ELR (cell line): ENCODE data around the gene BCL2.

Experiments
- DNase-seq: peaks from one replicate; pipeline ENCODE4 v3.0.0-alpha.2; 2015; ENCODE audit warnings: low read depth

BCL2 gene

DNA sequence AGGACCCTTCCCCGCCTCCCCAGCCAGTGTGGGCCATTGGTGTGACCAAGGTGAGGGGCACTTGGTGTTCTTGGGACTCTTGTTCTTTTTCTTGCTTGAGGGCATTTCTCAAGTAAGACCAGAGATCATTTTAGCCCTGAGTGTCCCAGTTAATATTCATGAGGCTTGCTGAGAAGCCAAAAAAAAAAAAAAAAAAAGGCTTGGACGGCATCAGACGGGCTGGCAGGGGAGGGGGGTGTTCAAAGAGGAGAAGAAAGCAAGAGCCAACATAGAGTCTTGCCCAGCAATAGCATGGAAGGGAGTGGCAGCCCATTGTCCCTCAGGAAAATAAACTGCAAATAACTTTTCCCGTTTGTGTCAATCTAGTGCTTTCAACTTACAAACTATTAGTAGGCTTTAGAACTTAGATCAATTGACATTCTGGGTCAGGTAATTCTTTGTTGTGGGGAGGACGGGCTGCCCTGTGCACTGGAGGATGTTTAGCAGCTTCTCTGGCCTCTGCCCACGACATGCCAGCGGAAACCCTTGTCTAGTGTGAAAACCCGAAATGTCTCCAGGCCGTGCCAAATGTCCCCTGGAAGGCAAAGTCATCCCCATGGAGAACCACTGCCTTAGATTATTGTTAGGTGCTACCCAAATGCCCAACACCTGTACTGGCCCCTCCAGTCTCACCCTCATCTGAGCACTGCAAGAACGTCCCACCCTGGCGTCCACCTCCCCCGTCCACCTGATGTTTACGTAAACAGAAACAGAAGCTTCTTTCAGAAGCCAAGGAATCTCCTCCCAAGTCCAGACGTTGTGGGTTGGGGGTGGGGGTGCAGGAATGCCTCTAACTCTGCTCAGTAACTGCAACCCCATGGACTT, 163.4 kb downstream of the BCL2 start:
- DNase-seq: no peak

DNA sequence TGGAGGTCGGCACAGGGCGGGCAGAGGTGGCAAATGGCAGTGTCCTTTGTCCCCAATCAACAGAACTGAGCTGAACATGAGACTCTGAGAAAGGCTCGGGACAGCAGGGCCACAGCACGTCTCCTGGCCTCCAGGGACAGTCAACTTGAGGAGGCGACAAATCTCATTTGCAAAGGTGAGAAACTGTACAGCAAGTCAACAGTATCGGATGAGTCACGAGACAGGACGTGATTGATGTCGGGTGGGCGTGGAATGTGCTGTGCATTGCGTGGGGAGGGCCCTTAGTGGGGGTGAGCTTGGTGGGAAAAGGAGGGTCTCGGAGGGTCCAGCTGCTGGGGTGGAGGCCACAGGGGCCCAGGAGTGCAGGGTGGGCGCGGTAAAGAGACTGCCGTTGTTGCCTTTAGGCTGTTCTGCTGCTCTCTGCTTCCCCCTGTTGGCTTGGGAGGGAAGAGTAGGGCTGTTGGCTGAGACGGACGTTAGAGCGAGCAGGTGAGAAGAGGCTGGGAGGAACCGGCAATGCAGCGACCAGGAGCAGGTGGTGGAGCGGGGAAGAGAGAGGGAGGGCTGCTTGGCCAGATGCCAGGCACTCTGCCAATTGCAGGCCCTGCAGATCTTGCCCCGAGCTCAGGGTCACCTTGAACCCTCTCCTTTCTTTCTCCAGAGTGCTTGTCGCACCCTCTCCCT, 164.3 kb downstream of the BCL2 start:
- DNase-seq: peak; percentile 8

GRCh38 chr18:63154350-63155152, 165.0 kb downstream of the BCL2 start:
- no peak for DNase-seq

DNA sequence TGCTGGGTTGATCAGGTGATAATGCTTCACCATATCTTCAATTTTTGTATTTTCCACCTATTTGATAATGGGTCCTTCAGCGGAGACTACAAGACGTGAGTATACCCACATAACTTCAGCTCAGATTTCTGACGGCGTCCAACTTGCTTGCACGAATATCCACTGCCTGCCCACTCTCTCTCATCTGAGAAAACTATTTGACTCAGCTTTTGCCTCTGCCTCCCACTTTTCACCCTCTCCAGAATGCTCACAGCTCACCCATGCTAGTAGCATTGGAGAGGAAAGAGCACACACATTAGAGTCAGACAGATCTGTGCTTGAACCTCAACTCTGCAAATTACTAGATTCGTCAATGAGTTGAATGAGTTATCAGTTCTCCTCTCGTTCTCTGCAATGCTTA, 166.8 kb downstream of the BCL2 start:
- no peak for DNase-seq

DNA sequence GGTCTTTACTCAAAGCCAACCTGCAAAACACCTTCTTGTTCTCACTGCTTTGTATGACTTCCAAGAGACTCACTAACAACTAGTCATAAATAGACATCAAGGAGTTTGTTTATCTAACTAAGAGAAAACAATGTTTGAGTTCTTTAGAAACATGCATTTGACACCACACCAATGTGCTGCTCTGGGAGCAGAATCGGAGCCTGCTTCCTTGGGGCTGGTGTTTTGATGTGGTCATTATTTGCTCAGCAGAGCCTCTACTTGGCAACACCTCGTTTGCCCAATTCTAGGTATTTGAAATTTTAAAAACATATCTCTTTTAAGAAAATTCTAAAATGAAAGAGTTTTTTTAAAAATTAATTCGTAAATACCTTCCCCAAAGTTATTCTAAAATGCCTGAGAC, 167.5 kb downstream of the BCL2 start:
- no peak for DNase-seq

- no peak for DNase-seq
These were observed 168.0 kb downstream of the BCL2 start for GRCh38 chr18:63151539-63151938.

GRCh38 chr18:63150942-63151421, 168.6 kb downstream of the BCL2 start:
- DNase-seq: no peak

DNA sequence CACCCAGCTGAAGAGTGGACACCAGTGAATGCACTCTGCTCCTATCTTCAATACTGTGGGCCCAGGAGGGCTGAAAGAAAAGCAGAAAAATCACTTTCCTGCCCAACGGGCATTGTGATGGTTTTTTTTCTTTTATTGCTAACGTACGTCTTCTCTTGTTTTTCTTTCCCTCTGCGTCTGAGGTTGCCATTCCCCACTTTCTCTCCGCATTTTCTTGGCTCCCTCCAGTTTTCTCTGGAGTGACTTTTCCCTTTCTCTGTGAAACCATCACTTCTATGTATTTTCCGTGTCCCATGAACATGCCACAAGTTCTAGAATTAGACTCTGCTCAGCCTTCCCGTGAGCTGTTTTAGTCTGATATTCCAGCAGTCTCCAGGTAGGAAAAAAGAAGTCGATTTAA, 169.2 kb downstream of the BCL2 start:
- DNase-seq: no peak

DNA sequence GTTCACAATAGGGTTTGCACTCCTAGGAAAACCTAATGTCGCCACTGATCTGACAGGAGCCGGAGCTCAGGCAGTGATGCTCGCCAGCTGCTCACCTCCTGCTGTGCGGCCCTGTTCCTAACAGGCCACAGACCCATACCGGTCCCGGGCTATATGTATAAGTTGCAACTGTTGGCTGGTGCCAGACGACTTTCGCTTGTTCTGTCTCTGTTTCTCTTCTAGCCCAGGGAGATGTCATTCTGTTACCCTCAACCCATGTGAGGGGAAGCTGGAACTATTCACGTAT, 170.3 kb downstream of the BCL2 start:
- no peak for DNase-seq

DNA sequence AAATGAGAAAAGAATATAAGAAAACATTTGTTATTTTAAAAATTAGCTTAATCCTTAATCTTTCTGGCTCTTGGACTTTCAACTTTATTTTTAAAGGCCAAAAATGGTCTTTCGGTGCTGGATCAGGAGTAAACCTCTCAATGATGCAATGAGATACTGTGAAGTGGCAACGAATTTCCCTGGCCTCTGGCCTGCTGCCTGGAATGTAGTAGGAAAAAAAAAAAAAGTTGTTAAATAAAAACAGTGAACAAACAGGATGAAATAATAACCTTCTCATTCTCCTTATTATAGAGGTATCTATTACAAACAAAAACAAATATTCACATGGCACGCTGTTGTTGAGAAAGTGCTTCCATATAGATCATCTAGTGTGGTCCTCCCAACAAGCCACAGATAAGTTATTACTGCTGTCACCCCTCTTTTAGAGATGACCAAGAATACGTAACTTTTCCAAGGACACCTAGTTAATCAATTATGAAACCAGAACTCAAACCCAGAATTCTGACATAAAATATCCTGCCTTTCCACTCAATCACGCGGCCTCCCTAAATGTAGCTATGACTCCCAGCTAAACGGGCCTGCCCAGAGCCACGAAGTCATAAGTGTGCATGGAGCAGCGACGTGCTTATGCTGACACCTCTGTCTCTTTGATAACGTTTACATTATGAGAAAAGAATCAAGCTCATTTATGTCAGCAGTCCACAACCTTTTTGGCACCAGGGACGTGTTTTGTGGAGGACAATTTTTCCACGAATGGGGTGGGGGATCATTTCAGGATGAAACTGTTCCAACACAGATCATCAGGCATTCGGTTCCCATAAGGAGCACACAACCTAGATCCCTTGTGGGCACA, 170.9 kb downstream of the BCL2 start:
- no peak for DNase-seq

DNA sequence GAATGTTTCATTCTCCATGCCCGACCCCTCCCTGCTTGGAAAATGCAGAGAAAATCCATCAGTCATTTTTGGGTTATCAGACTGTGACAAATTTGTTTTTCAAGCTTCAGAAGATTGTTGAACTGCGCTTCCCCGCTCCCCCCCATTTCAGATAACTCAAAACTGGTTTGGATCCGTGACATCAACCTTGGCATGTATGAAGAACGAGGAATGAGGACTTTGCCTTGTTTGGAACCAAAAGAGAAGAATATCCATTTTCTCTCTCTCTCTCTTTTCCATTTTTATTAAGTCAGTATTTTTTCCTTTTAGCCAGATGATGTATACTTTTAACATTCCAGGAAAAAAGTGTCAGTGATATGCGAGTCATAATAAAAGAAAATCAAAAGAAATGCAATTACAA, 171.6 kb downstream of the BCL2 start:
- DNase-seq: no peak

- no peak for DNase-seq
These were observed 172.7 kb downstream of the BCL2 start for GRCh38 chr18:63146828-63147409.

DNA sequence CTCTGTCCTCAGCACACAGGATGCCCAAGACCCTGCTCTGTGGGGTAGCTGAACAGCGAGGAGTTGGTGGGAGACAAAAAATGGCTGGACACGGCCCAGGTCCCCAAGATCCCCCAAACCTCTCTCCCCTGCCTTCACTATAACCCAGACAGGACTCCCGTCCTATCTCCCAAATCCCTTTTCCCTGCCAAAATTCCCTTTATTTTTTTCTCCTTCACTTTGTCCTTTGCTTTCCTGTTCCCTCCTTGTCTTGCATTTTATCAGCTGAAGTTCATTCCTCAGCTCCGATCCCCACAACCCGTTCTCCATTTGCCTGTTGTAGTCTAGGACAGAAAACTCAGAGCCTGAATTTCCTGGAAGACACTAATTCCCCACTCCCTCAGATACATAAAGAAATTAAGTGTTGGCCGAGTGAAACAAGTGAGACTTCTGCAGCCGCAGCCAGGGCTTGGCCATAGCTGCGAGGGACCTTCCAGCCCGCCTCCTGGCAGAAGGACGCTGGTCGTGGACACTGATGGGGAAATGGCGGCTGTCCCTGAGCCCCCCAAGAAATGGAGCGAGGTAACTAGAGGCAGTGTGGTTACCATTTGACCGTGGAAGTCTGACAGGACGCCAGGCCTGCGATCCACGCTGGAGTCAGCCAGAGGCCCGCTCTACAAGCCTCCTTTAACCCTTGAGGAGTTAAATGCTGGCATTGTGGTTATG, 173.6 kb downstream of the BCL2 start:
- no peak for DNase-seq

GRCh38 chr18:63145166-63145850, 174.3 kb downstream of the BCL2 start:
- DNase-seq: no peak

DNA sequence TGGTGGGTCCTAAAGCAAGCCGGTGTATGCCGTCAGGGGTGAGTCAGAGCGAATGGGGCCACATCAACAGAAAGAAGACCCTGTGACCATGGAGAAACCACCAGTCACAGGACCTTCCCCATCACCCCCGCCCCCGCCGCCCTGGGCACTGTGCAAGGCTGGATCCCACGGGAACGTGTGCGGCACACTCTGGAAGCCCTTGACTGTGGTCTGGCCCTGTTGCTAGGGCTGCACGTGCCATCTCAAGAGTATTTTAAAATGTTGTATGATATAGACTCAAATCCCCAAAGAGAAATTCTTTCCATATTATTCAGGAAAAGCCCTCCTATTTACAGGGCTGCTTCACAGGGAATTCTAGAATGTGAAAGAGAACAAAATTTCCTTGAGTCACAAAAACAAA, 174.8 kb downstream of the BCL2 start:
- no peak for DNase-seq

DNA sequence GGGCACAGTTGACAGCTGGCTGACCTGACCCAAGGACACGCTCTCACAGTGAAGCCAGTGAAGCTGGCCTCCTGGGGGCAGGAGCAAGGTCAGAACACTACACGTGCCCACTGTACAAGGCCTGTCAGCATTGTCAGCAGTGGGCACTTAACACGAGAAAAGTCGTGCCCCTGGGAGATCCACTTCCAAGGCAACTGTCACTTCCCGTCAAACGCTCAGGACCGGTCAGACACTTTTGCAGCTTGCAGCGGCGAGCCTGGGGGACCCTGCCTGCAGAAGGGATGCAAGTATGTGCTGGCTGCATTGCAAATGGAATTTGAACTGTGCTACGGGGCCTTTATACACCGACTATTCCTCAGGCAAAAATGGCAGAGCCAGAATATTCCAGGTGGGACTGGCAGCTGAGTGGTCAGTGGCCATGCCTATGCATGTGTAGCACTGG, 176.2 kb downstream of the BCL2 start:
- DNase-seq: no peak

GRCh38 chr18:63142594-63143225, 176.9 kb downstream of the BCL2 start:
- no peak for DNase-seq

DNA sequence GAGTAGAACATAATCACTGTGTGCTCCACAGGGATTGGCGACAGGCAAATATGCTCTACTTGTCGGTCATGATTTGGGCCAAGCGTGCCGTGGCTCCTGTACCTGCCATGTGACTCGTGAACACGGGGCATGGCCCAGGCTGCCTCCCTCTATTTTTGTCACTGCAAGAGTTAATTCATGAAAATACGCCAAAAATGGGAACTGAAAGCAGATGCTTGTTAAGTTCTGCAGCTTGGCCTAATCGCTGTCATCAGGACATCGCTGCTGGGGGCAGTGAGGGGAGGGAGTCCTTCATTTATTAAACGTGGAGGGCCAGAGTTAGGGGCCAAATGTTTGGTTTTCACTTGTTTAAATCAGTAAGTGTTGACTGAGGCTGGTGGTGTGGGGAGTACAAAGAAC, 177.8 kb downstream of the BCL2 start:
- DNase-seq: no peak

GRCh38 chr18:63140997-63141777, 178.4 kb downstream of the BCL2 start:
- no peak for DNase-seq
